Fibroblast of villous mesenchyme (primary cell): ENCODE data around the gene PLAC1. TPM values are rescaled to one million over a fixed set of nuclear protein-coding genes. Genes with fewer than 3 reads are reported as not detected.

Source experiments
- DNase-seq: peaks from one replicate; pipeline ENCODE4 v3.0.0-alpha.2; 2010; ENCODE audit warnings: low read depth
- H3K4me3 ChIP-seq: 2 replicates; pipeline ENCODE4 v1.5.1; 2011; ENCODE audit warnings: low read depth, mild to moderate bottlenecking, low read length
- CTCF ChIP-seq: IDR thresholded peaks from 2 replicates; pipeline ENCODE4 v1.5.1; 2012; ENCODE audit warnings: low read depth, mild to moderate bottlenecking, low read length; ENCODE audit not compliant: insufficient read depth
- total RNA-seq: library from RNA; depleted of rRNA; stranded (reverse); fragments of >200 nt; gene quantifications from 2 replicates; pipeline ENCODE4 v1.2.3, GENCODE V29; 2012

Gene PLAC1
- total RNA-seq, result 0.32 and 0.43 TPM in 2 replicates

GRCh38 chrX:134658002-134658759, at the start of gene PLAC1:
Gene PLAC1 (minus strand): TSS chrX:134658471. CDS start chrX:134566682, 91,789 bp downstream.
- no peak for TF ChIP-seq CTCF
- DNase-seq, result no peak
- no peak within 1 kb of the TSS for H3K4me3 ChIP-seq

- no peak overlapping the region for H3K4me3 ChIP-seq
- DNase-seq, result no peak
- TF ChIP-seq CTCF, result no peak
These were observed 47.9 kb upstream of the PLAC1 start for GRCh38 chrX:134706138-134706537.

GRCh38 chrX:134695999-134696398, 37.7 kb upstream of the PLAC1 start:
- H3K4me3 ChIP-seq, result no peak overlapping the region
- TF ChIP-seq CTCF, result no peak
- no peak for DNase-seq

GRCh38 chrX:134694333-134695322, 36.4 kb upstream of the PLAC1 start:
- H3K4me3 ChIP-seq, result no peak overlapping the region
- TF ChIP-seq CTCF, result no peak
- no peak for DNase-seq

- H3K4me3 ChIP-seq, result no peak overlapping the region
- no peak for TF ChIP-seq CTCF
- no peak for DNase-seq
These were observed 35.4 kb upstream of the PLAC1 start for GRCh38 chrX:134693644-134694043.

- no peak for DNase-seq
- TF ChIP-seq CTCF, result no peak
These were observed 34.7 kb upstream of the PLAC1 start for GRCh38 chrX:134692990-134693389.

More at GRCh38 chrX:134692990-134693389, 34.7 kb upstream of the PLAC1 start:
- H3K4me3 ChIP-seq, result no peak overlapping the region
